ENCODE data around the gene OTUD5.

Gene OTUD5, protein sequence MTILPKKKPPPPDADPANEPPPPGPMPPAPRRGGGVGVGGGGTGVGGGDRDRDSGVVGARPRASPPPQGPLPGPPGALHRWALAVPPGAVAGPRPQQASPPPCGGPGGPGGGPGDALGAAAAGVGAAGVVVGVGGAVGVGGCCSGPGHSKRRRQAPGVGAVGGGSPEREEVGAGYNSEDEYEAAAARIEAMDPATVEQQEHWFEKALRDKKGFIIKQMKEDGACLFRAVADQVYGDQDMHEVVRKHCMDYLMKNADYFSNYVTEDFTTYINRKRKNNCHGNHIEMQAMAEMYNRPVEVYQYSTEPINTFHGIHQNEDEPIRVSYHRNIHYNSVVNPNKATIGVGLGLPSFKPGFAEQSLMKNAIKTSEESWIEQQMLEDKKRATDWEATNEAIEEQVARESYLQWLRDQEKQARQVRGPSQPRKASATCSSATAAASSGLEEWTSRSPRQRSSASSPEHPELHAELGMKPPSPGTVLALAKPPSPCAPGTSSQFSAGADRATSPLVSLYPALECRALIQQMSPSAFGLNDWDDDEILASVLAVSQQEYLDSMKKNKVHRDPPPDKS

DNA sequence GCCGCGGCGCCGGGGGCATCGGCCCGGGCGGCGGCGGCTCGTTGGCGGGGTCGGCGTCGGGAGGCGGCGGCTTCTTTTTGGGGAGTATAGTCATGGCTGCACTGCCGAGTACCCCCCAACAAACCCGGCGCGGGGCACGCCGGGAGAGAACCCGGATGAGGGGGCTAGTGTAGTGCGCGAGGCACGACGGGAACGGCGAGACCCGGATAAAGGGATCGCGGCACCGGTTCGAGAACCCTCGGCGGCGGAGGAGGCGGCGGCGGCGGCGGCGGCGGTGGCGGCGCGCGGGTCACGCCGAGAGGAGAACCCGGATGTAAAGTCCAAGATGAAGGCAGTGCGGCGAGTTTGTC lies at the start of gene OTUD5:
Gene OTUD5, minus strand, starts transcription at position 131 of the 350 bp plus-strand sequence. Its CDS starts 37 bp downstream, at position 94.
- no peaks in the 10 kb centered on the region for H3K27me3 ChIP-seq (ENCODE audit: insufficient read depth, low read length)
- peaks cover 12% of the 10 kb centered on the region for H3K4me1 ChIP-seq (ENCODE audit: control insufficient read depth, insufficient read depth, low read length, unreplicated experiment)
- peak within 1 kb of the TSS; percentile 100 for H3K27ac ChIP-seq (ENCODE audit: low read depth, low read length)
- peak within 1 kb of the TSS; percentile 60 for H2AFZ ChIP-seq (ENCODE audit: low read length, unreplicated experiment)
- H3K4me3 ChIP-seq (ENCODE audit: low read depth, low read length), result peak within 1 kb of the TSS; percentile 94
- H3K79me2 ChIP-seq (ENCODE audit: control insufficient read depth, insufficient read depth, low read length, unreplicated experiment), result peaks cover 37% of the 10 kb centered on the region
- H3K36me3 ChIP-seq (ENCODE audit: insufficient read depth, low read length), result no peaks in the 10 kb centered on the region

- no peaks in the 10 kb centered on the region for H3K27me3 ChIP-seq (ENCODE audit: insufficient read depth, low read length)
- no peak overlapping the region for H2AFZ ChIP-seq (ENCODE audit: low read length, unreplicated experiment)
- no peaks in the 10 kb centered on the region for H3K4me1 ChIP-seq (ENCODE audit: control insufficient read depth, insufficient read depth, low read length, unreplicated experiment)
- H3K79me2 ChIP-seq (ENCODE audit: control insufficient read depth, insufficient read depth, low read length, unreplicated experiment), result peaks cover 14% of the 10 kb centered on the region
- H3K4me3 ChIP-seq (ENCODE audit: low read depth, low read length), result no peak overlapping the region
- no peak overlapping the region for H3K27ac ChIP-seq (ENCODE audit: low read depth, low read length)
- no peaks in the 10 kb centered on the region for H3K36me3 ChIP-seq (ENCODE audit: insufficient read depth, low read length)
These were observed 46.3 kb upstream of the OTUD5 start for GRCh38 chrX:49003696-49004095.

DNA sequence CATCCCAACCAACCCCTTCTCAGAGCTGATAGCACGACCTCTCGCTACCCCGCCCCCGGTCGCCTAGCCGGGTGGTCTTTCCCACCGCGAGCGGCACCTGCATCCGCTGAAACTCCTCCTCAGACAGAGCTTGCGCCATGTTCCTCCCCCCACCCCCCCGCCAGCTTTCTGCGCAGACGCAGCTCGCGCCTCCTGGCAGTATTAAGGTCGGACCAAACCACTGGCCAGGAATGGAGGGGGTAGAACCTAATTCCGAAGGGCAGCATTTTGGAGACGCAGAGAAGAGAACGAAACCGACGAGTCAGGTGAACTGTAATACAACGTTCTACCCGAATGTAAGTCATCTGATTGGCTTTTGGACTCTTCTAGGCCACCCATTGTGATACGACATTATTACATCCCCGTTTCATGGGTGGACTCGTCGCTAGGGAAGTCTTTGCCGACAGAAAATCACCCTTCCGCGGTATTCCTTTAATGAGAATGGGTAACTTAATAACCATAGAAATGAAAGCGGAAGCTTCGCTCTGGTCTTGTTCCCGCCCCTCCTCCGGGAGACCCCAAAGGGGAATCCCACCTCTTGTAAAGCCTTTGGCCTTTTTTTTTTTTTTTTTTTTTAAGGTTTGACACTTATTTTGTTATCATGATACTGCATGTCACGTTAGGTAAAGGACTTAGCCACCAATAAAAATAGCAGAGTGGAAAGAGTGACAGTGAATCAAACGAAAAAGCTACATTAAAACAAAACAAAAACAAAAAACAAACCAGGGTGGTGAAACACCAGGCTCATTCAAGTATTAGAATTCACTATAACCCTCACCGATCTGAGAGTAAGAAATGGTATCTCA lies 44.9 kb upstream of the OTUD5 start, which contains the start of gene GRIPAP1:
Gene GRIPAP1, minus strand, starts transcription at position 174 of the 845 bp plus-strand sequence. Its CDS starts 35 bp downstream, at position 139.
- Histone ChIP-seq H3K79me2 (ENCODE audit: control insufficient read depth, insufficient read depth, low read length, unreplicated experiment) (peaks cover 14% of the 10 kb centered on the region), H3K27me3 (ENCODE audit: insufficient read depth, low read length) (no peaks in the 10 kb centered on the region), H3K4me3 (ENCODE audit: low read depth, low read length) (peak within 1 kb of the TSS; percentile 88), H3K4me1 (ENCODE audit: control insufficient read depth, insufficient read depth, low read length, unreplicated experiment) (no peaks in the 10 kb centered on the region), H2AFZ (ENCODE audit: low read length, unreplicated experiment) (peak within 1 kb of the TSS; percentile 96), H3K36me3 (ENCODE audit: insufficient read depth, low read length) (no peaks in the 10 kb centered on the region; the same call in 1 of the 2 replicates), H3K27ac (ENCODE audit: low read depth, low read length) (peak within 1 kb of the TSS; percentile 99)

- Histone ChIP-seq H2AFZ (ENCODE audit: low read length, unreplicated experiment) (peak overlapping the region; percentile 85), H3K27ac (ENCODE audit: low read depth, low read length) (peak overlapping the region; percentile 99), H3K79me2 (ENCODE audit: control insufficient read depth, insufficient read depth, low read length, unreplicated experiment) (peaks cover 14% of the 10 kb centered on the region)
These were observed 44.2 kb upstream of the OTUD5 start for GRCh38 chrX:49001521-49002090.

DNA sequence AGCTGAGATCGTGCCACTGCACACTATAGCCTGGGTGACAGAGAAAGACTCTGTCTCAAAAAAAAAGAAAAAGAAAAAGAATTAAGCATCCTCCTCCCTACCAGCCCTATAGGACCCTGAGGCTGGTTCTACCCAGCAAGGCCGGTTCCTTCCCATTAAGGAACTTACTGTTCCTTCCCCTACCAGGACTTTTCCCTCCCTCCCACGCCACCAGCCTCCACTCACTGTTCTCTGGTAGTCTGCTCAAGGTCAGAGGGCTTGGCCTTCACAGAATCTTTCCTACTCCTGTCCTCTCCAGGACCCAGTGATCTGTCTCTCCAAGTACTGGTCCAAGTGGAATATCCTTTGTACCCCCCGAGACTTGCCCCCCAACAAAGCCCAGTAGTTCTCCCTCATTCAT lies 43.2 kb upstream of the OTUD5 start:
- Histone ChIP-seq H3K27ac (ENCODE audit: low read depth, low read length) (no peak overlapping the region), H3K4me3 (ENCODE audit: low read depth, low read length) (peak overlapping the region; percentile 88)

More at GRCh38 chrX:49001521-49002090, 44.2 kb upstream of the OTUD5 start:
- Histone ChIP-seq H3K36me3 (ENCODE audit: insufficient read depth, low read length) (peaks cover 2% of the 10 kb centered on the region; the same call in 1 of the 2 replicates), H3K4me1 (ENCODE audit: control insufficient read depth, insufficient read depth, low read length, unreplicated experiment) (no peaks in the 10 kb centered on the region), H3K27me3 (ENCODE audit: insufficient read depth, low read length) (no peaks in the 10 kb centered on the region), H3K4me3 (ENCODE audit: low read depth, low read length) (peak overlapping the region; percentile 88)

GRCh38 chrX:48999030-48999429 lies 41.6 kb upstream of the OTUD5 start:
- Histone ChIP-seq H3K79me2 (ENCODE audit: control insufficient read depth, insufficient read depth, low read length, unreplicated experiment) (peaks cover 14% of the 10 kb centered on the region), H3K36me3 (ENCODE audit: insufficient read depth, low read length) (peaks cover 2% of the 10 kb centered on the region; the same call in 1 of the 2 replicates)

More for the DNA sequence above, 43.2 kb upstream of the OTUD5 start:
- Histone ChIP-seq H3K79me2 (ENCODE audit: control insufficient read depth, insufficient read depth, low read length, unreplicated experiment) (peaks cover 14% of the 10 kb centered on the region), H3K36me3 (ENCODE audit: insufficient read depth, low read length) (peaks cover 2% of the 10 kb centered on the region; the same call in 1 of the 2 replicates), H2AFZ (ENCODE audit: low read length, unreplicated experiment) (no peak overlapping the region), H3K4me1 (ENCODE audit: control insufficient read depth, insufficient read depth, low read length, unreplicated experiment) (no peaks in the 10 kb centered on the region), H3K27me3 (ENCODE audit: insufficient read depth, low read length) (no peaks in the 10 kb centered on the region)

DNA sequence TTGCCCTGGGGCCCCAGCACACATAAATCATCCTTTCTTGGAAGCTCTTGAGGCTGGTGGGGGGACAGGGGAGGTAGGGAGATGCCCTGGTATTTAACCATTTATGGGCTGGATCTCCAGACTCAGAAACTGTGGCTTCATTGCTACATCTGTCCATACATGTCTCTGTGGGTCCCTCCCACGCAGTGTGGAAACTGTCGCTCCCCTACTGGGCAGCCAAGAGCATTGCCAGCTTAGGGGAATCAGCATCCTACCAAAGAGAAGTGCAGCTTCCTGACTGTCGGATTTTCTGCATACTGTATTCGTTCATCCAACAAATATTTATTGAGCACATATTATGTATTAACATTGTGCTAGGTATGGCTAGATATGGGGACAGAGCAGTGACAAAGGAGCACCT lies 41.0 kb upstream of the OTUD5 start:
- Histone ChIP-seq H3K27me3 (ENCODE audit: insufficient read depth, low read length) (no peaks in the 10 kb centered on the region), H3K4me1 (ENCODE audit: control insufficient read depth, insufficient read depth, low read length, unreplicated experiment) (no peaks in the 10 kb centered on the region), H3K79me2 (ENCODE audit: control insufficient read depth, insufficient read depth, low read length, unreplicated experiment) (peaks cover 14% of the 10 kb centered on the region), H2AFZ (ENCODE audit: low read length, unreplicated experiment) (no peak overlapping the region), H3K27ac (ENCODE audit: low read depth, low read length) (no peak overlapping the region), H3K36me3 (ENCODE audit: insufficient read depth, low read length) (peaks cover 2% of the 10 kb centered on the region; the same call in 1 of the 2 replicates), H3K4me3 (ENCODE audit: low read depth, low read length) (no peak overlapping the region)

More at GRCh38 chrX:48999030-48999429, 41.6 kb upstream of the OTUD5 start:
- Histone ChIP-seq H3K4me3 (ENCODE audit: low read depth, low read length) (no peak overlapping the region), H3K27ac (ENCODE audit: low read depth, low read length) (no peak overlapping the region), H3K4me1 (ENCODE audit: control insufficient read depth, insufficient read depth, low read length, unreplicated experiment) (no peaks in the 10 kb centered on the region), H3K27me3 (ENCODE audit: insufficient read depth, low read length) (no peaks in the 10 kb centered on the region), H2AFZ (ENCODE audit: low read length, unreplicated experiment) (no peak overlapping the region)

- Histone ChIP-seq H3K4me1 (ENCODE audit: control insufficient read depth, insufficient read depth, low read length, unreplicated experiment) (no peaks in the 10 kb centered on the region), H3K36me3 (ENCODE audit: insufficient read depth, low read length) (peaks cover 2% of the 10 kb centered on the region; the same call in 1 of the 2 replicates), H3K27ac (ENCODE audit: low read depth, low read length) (no peak overlapping the region), H3K27me3 (ENCODE audit: insufficient read depth, low read length) (no peaks in the 10 kb centered on the region), H3K4me3 (ENCODE audit: low read depth, low read length) (no peak overlapping the region), H2AFZ (ENCODE audit: low read length, unreplicated experiment) (no peak overlapping the region), H3K79me2 (ENCODE audit: control insufficient read depth, insufficient read depth, low read length, unreplicated experiment) (peaks cover 14% of the 10 kb centered on the region)
These were observed 40.5 kb upstream of the OTUD5 start for GRCh38 chrX:48997865-48998264.

DNA sequence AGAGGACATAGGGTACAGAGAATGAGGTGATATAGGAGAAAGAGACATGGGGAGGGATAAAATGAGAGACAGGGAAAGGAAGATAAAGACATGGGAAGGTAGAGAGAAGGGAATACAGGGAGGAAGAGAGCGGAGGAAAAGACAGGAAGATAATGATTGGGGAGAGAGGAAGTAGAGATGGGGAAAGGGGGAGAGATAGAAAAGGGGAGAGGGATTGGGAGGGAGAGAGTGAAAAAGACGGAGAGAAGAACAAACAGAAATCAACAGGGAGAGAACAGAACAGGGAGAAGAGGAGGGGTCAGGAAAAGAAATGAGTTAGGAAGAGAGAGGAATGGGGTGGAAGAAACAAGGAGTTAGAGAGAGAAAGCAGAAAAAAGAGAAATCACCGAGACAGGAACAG lies 40.0 kb upstream of the OTUD5 start:
- Histone ChIP-seq H3K79me2 (ENCODE audit: control insufficient read depth, insufficient read depth, low read length, unreplicated experiment) (peaks cover 14% of the 10 kb centered on the region), H3K36me3 (ENCODE audit: insufficient read depth, low read length) (peaks cover 2% of the 10 kb centered on the region; the same call in 1 of the 2 replicates), H3K27me3 (ENCODE audit: insufficient read depth, low read length) (no peaks in the 10 kb centered on the region), H3K4me3 (ENCODE audit: low read depth, low read length) (no peak overlapping the region), H2AFZ (ENCODE audit: low read length, unreplicated experiment) (no peak overlapping the region), H3K4me1 (ENCODE audit: control insufficient read depth, insufficient read depth, low read length, unreplicated experiment) (no peaks in the 10 kb centered on the region), H3K27ac (ENCODE audit: low read depth, low read length) (no peak overlapping the region)

GRCh38 chrX:48996969-48997368 lies 39.6 kb upstream of the OTUD5 start:
- Histone ChIP-seq H3K27ac (ENCODE audit: low read depth, low read length) (no peak overlapping the region), H3K36me3 (ENCODE audit: insufficient read depth, low read length) (peaks cover 2% of the 10 kb centered on the region; the same call in 1 of the 2 replicates), H2AFZ (ENCODE audit: low read length, unreplicated experiment) (no peak overlapping the region), H3K79me2 (ENCODE audit: control insufficient read depth, insufficient read depth, low read length, unreplicated experiment) (peaks cover 14% of the 10 kb centered on the region), H3K4me3 (ENCODE audit: low read depth, low read length) (no peak overlapping the region), H3K4me1 (ENCODE audit: control insufficient read depth, insufficient read depth, low read length, unreplicated experiment) (no peaks in the 10 kb centered on the region), H3K27me3 (ENCODE audit: insufficient read depth, low read length) (no peaks in the 10 kb centered on the region)
